ENCODE measurements around the gene IRF3.

The IRF3 gene

GRCh38 chr19:49665351-49666119, at the start of gene IRF3, which contains the start of gene BCL2L12:
Gene IRF3 (minus strand): TSS chr19:49665857. CDS start chr19:49664838, 1,019 bp downstream.
Gene BCL2L12 (plus strand): TSS chr19:49665933. CDS start chr19:49666693, 760 bp downstream.
- DNase-seq (ENCODE audit: low read depth in 1 of 2, low spot score in 1 of 2): peak; percentile 92 to 95
- TF ChIP-seq JUND (IDR thresholded peaks at IDR 0.05; ENCODE audit: low read depth): no peak
- in situ Hi-C loops (cut with HindIII; ENCODE audit: low pct_unique_long_range_greater_than_20kb, low sequenced_read_pairs): no loop called here

DNA sequence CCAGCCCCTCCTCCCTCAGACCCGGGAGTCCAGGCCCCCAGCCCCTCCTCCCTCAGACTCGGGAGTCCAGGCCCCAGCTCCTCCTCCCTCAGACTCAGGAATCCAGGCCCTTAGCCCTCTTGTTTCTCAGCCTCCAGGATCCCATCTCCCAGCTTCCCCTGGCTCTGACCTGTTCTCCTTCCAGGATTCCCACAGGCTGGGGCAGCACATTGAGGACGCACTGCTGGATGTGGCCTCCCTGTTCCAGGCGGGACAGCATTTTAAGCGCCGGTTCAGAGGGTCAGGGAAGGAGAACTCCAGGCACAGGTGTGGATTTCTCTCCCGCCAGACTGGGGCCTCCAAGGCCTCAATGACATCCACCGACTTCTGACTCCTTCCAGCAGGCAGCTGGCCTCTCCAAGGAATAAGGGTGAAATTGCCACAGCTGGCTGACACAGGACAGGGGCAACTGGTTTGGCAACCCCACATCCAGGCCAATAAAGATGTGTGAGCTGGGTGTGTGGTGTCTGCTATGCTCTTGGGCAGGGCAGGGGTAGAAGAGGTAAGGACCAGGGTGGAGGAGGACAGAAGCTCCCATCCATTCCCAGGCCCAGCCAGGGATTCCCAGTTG, 47.7 kb upstream of the IRF3 start:
- no peak for TF ChIP-seq JUND (IDR thresholded peaks at IDR 0.05; ENCODE audit: low read depth)
- peak in 1 of 2 experiments; percentile 68 for DNase-seq (ENCODE audit: low read depth in 1 of 2, low spot score in 1 of 2)
- in situ Hi-C loops (cut with HindIII; ENCODE audit: low pct_unique_long_range_greater_than_20kb, low sequenced_read_pairs): no loop called here

GRCh38 chr19:49712397-49712859, 46.8 kb upstream of the IRF3 start:
- DNase-seq (ENCODE audit: low read depth in 1 of 2, low spot score in 1 of 2): peak in 1 of 2 experiments; percentile 79
- no peak for TF ChIP-seq JUND (IDR thresholded peaks at IDR 0.05; ENCODE audit: low read depth)
- in situ Hi-C loops (cut with HindIII; ENCODE audit: low pct_unique_long_range_greater_than_20kb, low sequenced_read_pairs): no loop called here

DNA sequence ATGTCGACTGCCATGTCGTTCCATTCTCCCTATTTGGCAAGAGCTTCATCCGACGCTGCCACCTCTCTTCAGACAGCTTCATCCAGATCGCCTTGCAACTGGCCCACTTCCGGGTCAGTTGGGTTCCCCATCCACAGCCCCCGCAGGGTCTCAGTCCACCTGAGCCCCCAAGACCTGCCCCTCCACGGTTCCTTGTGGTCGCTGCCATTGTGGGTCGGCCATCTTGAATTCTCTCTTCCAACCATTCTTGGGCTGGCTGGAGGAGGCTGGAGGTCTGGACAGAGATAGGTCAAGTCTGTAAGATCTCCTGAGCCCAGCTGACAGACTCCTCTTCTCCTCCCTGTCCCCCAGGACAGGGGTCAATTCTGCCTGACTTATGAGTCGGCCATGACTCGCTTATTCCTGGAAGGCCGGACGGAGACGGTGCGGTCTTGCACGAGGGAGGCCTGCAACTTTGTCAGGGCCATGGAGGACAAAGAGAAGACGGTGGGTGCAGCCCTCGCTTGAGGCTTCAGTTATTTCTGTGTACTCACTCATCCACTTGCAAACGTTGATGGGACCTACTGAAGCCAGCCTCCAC, 44.8 kb upstream of the IRF3 start:
- in situ Hi-C loops (cut with HindIII; ENCODE audit: low pct_unique_long_range_greater_than_20kb, low sequenced_read_pairs): no loop called here
- no peak for TF ChIP-seq JUND (IDR thresholded peaks at IDR 0.05; ENCODE audit: low read depth)
- no peak for DNase-seq (ENCODE audit: low read depth in 1 of 2, low spot score in 1 of 2)

DNA sequence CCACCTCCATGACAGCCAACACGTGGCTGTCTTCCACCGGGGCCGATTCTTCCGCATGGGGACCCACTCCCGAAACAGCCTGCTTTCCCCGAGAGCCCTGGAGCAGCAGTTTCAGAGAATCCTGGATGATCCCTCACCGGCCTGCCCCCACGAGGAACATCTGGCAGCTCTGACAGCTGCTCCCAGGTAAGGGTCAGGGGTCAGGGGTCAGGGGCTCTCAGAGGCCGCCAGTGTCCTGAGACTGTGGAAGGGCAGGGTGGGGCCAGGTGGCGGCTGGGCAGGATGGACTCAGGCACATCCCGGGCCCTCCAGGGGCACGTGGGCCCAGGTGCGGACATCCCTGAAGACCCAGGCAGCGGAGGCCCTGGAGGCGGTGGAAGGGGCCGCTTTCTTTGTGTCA, 40.3 kb upstream of the IRF3 start:
- in situ Hi-C loops (cut with HindIII; ENCODE audit: low pct_unique_long_range_greater_than_20kb, low sequenced_read_pairs): no loop called here
- no peak for DNase-seq (ENCODE audit: low read depth in 1 of 2, low spot score in 1 of 2)
- TF ChIP-seq JUND (IDR thresholded peaks at IDR 0.05; ENCODE audit: low read depth): no peak

DNA sequence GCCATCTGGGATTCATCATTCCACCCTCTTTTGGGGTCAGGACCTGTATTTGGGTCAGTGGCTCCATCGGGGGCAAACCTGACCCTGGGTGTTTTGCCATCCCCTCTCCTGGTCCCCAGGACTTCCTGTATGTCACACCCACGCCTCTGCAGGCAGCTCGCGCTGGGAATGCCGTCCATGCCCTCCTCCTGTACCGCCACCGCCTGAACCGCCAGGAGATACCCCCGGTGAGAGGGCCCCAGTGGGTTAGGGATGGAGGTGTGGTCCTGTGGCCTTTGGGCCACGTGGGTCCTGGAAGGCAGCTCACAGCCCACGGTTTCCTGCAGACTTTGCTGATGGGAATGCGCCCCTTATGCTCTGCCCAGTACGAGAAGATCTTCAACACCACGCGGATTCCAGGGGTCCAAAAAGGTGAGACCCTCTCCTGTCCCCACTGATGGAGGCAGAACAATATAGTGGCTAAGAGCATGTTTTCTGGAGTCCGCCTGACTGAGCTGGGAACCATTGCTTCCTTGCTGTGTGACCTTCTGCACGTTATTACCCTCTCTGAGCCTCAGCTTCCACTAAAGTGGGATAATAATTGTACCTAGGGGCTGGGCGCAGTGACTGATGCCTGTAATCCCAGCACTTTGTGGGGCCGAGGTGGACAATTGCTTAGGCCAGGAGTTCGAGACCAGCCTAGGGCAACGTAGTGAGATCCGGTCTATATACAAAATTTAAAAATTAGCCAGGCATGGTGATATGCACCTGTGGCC, 39.4 kb upstream of the IRF3 start:
- in situ Hi-C loops (cut with HindIII; ENCODE audit: low pct_unique_long_range_greater_than_20kb, low sequenced_read_pairs): no loop called here
- DNase-seq (ENCODE audit: low read depth in 1 of 2, low spot score in 1 of 2): no peak
- TF ChIP-seq JUND (IDR thresholded peaks at IDR 0.05; ENCODE audit: low read depth): no peak

GRCh38 chr19:49701271-49701786, 35.7 kb upstream of the IRF3 start:
- in situ Hi-C loops (cut with HindIII; ENCODE audit: low pct_unique_long_range_greater_than_20kb, low sequenced_read_pairs): no loop called here
- DNase-seq (ENCODE audit: low read depth in 1 of 2, low spot score in 1 of 2): no peak
- TF ChIP-seq JUND (IDR thresholded peaks at IDR 0.05; ENCODE audit: low read depth): no peak

- in situ Hi-C loops (cut with HindIII; ENCODE audit: low pct_unique_long_range_greater_than_20kb, low sequenced_read_pairs): no loop called here
- TF ChIP-seq JUND (IDR thresholded peaks at IDR 0.05; ENCODE audit: low read depth): no peak
- no peak for DNase-seq (ENCODE audit: low read depth in 1 of 2, low spot score in 1 of 2)
Measured at GRCh38 chr19:49700563-49700962, 34.9 kb upstream of the IRF3 start.

GRCh38 chr19:49699364-49699763, 33.7 kb upstream of the IRF3 start:
- in situ Hi-C loops (cut with HindIII; ENCODE audit: low pct_unique_long_range_greater_than_20kb, low sequenced_read_pairs): no loop called here
- DNase-seq (ENCODE audit: low read depth in 1 of 2, low spot score in 1 of 2): no peak
- no peak for TF ChIP-seq JUND (IDR thresholded peaks at IDR 0.05; ENCODE audit: low read depth)

- TF ChIP-seq JUND (IDR thresholded peaks at IDR 0.05; ENCODE audit: low read depth): no peak
- in situ Hi-C loops (cut with HindIII; ENCODE audit: low pct_unique_long_range_greater_than_20kb, low sequenced_read_pairs): no loop called here
- no peak for DNase-seq (ENCODE audit: low read depth in 1 of 2, low spot score in 1 of 2)
Measured at GRCh38 chr19:49696865-49697264, 31.2 kb upstream of the IRF3 start.

DNA sequence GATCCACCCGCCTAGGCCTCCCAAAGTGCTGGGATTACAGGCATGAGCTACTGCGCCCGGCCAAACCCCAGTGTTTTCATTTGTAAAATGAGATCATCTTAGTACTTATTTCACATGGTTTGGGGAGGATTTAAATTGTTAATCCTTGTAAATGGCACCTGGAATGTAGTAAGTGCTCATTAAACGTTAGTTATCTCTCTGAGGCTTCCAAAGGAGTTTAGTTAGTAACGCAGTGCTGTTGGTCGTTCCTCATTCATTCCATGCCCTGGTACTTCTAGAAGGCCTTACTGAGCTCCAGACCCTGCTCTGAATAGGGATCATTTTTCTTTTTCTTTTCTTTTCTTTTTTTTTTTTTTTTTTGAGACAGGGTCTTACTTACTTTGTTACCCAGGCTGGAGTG, 30.5 kb upstream of the IRF3 start:
- no peak for TF ChIP-seq JUND (IDR thresholded peaks at IDR 0.05; ENCODE audit: low read depth)
- no peak for DNase-seq (ENCODE audit: low read depth in 1 of 2, low spot score in 1 of 2)
- in situ Hi-C loops (cut with HindIII; ENCODE audit: low pct_unique_long_range_greater_than_20kb, low sequenced_read_pairs): no loop called here

- in situ Hi-C loops (cut with HindIII; ENCODE audit: low pct_unique_long_range_greater_than_20kb, low sequenced_read_pairs): no loop called here
- TF ChIP-seq JUND (IDR thresholded peaks at IDR 0.05; ENCODE audit: low read depth): no peak
- DNase-seq (ENCODE audit: low read depth in 1 of 2, low spot score in 1 of 2): no peak
Measured at GRCh38 chr19:49692147-49692506, 26.5 kb upstream of the IRF3 start.
